ENCODE results near the gene ITPKC. TPM values are rescaled to one million over a fixed set of nuclear protein-coding genes. Genes with fewer than 3 reads are reported as not detected.
A peak's percentile ranks its signal among the peaks of the same experiment; 100 is the strongest.

Gene ITPKC
- total and polyA plus RNA-seq, 9 of the 15 experiments (the other 6 are each of a cell fraction or from before 2014, with no cell fraction given), result 0.08 to 9.3 (median 5.8) TPM

GRCh38 chr19:40776932-40777644, 60.2 kb downstream of the ITPKC start (continued):
- peak; percentile 25 to 42; a peak in 2 of 4 replicates for TF ChIP-seq HDAC1 (IDR thresholded peaks at IDR 0.05)
- no peak for TF ChIP-seq MCM5 (IDR thresholded peaks at IDR 0.05; ENCODE audit: low read depth)
- no peak for TF ChIP-seq ZNF174 (CRISPR knock-in tag; IDR thresholded peaks at IDR 0.05)
- no peak for TF ChIP-seq NR2C2 (CRISPR knock-in tag; IDR thresholded peaks at IDR 0.05)
- TF ChIP-seq NR2C2 (tag; IDR thresholded peaks at IDR 0.05), result no peak
- peak; percentile 83; the same call in 1 of the 2 replicates for TF ChIP-seq CBX1 (IDR thresholded peaks at IDR 0.05; ENCODE audit: low read depth)
- TF ChIP-seq AFF4 (CRISPR knock-in tag; IDR thresholded peaks at IDR 0.05), result 0 out of 2 replicates have a peak, but pooled peaks have one; percentile 63
- TF ChIP-seq ZNF561 (CRISPR knock-in tag; conservative IDR thresholded peaks at IDR 0.05), result no peak
- peak; percentile 71 for TF ChIP-seq FOS (IDR thresholded peaks at IDR 0.05; ENCODE audit: extremely low read depth, insufficient read length)
- TF ChIP-seq ZNF280A (IDR thresholded peaks at IDR 0.05; ENCODE audit: low read depth, partially characterized antibody), result no peak
- TF ChIP-seq, protein P1, sequence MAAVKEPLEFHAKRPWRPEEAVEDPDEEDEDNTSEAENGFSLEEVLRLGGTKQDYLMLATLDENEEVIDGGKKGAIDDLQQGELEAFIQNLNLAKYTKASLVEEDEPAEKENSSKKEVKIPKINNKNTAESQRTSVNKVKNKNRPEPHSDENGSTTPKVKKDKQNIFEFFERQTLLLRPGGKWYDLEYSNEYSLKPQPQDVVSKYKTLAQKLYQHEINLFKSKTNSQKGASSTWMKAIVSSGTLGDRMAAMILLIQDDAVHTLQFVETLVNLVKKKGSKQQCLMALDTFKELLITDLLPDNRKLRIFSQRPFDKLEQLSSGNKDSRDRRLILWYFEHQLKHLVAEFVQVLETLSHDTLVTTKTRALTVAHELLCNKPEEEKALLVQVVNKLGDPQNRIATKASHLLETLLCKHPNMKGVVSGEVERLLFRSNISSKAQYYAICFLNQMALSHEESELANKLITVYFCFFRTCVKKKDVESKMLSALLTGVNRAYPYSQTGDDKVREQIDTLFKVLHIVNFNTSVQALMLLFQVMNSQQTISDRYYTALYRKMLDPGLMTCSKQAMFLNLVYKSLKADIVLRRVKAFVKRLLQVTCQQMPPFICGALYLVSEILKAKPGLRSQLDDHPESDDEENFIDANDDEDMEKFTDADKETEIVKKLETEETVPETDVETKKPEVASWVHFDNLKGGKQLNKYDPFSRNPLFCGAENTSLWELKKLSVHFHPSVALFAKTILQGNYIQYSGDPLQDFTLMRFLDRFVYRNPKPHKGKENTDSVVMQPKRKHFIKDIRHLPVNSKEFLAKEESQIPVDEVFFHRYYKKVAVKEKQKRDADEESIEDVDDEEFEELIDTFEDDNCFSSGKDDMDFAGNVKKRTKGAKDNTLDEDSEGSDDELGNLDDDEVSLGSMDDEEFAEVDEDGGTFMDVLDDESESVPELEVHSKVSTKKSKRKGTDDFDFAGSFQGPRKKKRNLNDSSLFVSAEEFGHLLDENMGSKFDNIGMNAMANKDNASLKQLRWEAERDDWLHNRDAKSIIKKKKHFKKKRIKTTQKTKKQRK (IDR thresholded peaks at IDR 0.05; ENCODE audit: borderline replicate concordance, low read depth, low read length), result no peak
- no peak for TF ChIP-seq RBM22 (IDR thresholded peaks at IDR 0.05; ENCODE audit: low read depth, low read length, poor library complexity, severe bottlenecking)
- TF ChIP-seq ZNF764 (CRISPR knock-in tag; IDR thresholded peaks at IDR 0.05; ENCODE audit: low read depth), result no peak
- TF ChIP-seq XRCC5 (IDR thresholded peaks at IDR 0.05; ENCODE audit: low read depth, low read length), result 0 out of 2 replicates have a peak, but pooled peaks have one; percentile 20
- TF ChIP-seq CC2D1A (IDR thresholded peaks at IDR 0.05), result peak; percentile 67
- peak; percentile 97 for TF ChIP-seq RFX5 (IDR thresholded peaks at IDR 0.05; ENCODE audit: low read depth, low read length)
- TF ChIP-seq ZFX (CRISPR knock-in tag; IDR thresholded peaks at IDR 0.05), result no peak
- TF ChIP-seq TCFL5 (CRISPR knock-in tag; conservative IDR thresholded peaks at IDR 0.05), result no peak
- TF ChIP-seq CCAR2 (IDR thresholded peaks at IDR 0.05; ENCODE audit: low read depth, low read length), result no peak
- peak in 1 of 2 experiments; percentile 68; a peak in 1 of 3 replicates for TF ChIP-seq CBX3 (IDR thresholded peaks at IDR 0.05; ENCODE audit: borderline replicate concordance in 1 of 2, low read length in 2 of 2)
